GM12892 (cell line): Measurements from ENCODE around the gene RITA1.

Experiments
- POLR2A ChIP-seq: IDR thresholded peaks from 2 replicates; pipeline ENCODE4 v1.6.1; 2011; ENCODE audit warnings: low read depth, low read length, control low read depth
- POLR2AphosphoS5 ChIP-seq: IDR thresholded peaks from 2 replicates; pipeline ENCODE4 v1.6.1; 2011; ENCODE audit warnings: low read depth, low read length, control low read depth

DNA sequence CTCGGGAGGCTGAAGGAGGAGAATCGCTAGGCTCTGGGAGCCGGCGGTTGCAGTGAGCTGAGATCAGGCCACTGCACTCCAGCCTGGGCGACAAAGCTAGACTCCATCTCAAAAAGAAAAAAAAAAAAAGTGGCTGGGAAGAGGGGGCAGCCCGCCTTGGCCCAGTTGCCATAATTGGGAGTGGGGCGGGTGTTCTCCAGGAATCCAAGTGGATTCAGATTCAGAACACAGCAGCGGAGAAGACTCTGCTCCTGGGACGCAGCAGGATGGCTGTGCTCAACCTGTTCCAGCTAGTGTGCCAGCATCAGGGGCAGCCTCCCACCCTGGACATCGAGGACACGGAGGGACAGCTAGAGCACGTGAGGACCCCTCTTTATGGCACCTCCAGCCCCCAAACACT, 30.5 kb upstream of the RITA1 start:
- TF ChIP-seq POLR2AphosphoS5 (no peak), POLR2A (no peak)
